Small intestine (tissue), 7 donors: ENCODE data around the gene NSL1. TPM values are rescaled to one million over a fixed set of nuclear protein-coding genes. Genes with fewer than 3 reads are reported as not detected.

ENCODE experiments used
- DNase-seq, 2 donors: peaks; one replicate each; pipeline versions ENCODE4 v3.0.0 to v3.0.0-alpha.2; 2013
- FAIRE-seq: peaks from 2 replicates; lab custom pipeline; 2012; peaks lifted over from hg19 to GRCh38; lab: Jason Lieb, UNC
- H3K27ac ChIP-seq, 3 donors: one replicate each; pipeline ENCODE4 v1.5.1; 2013; ENCODE audit warnings: low read length in 2 of 3, mild to moderate bottlenecking in 2 of 3, control low read depth in 1 of 3, inconsistent platforms in 1 of 3, low read depth in 1 of 3, moderate library complexity in 1 of 3
- H3K27me3 ChIP-seq, 3 donors: one replicate each; pipeline ENCODE4 v1.6.1; 2013; ENCODE audit warnings: low read length in 3 of 3, inconsistent platforms in 1 of 3; ENCODE audit not compliant: control insufficient read depth in 3 of 3, insufficient read depth in 3 of 3
- H3K36me3 ChIP-seq, 3 donors: one replicate each; pipeline ENCODE4 v1.6.1; 2013; ENCODE audit warnings: low read length in 3 of 3, inconsistent platforms in 1 of 3, low read depth in 1 of 3, mild to moderate bottlenecking in 1 of 3, moderate library complexity in 1 of 3; ENCODE audit not compliant: control insufficient read depth in 3 of 3, insufficient read depth in 2 of 3
- H3K4me1 ChIP-seq, 3 donors: one replicate each; pipeline ENCODE4 v1.6.1; 2013; ENCODE audit warnings: low read length in 2 of 3, inconsistent platforms in 1 of 3, low read depth in 1 of 3, mild to moderate bottlenecking in 1 of 3, moderate library complexity in 1 of 3; ENCODE audit not compliant: control insufficient read depth in 3 of 3, insufficient read depth in 2 of 3
- H3K4me3 ChIP-seq, 3 donors: one replicate each; pipeline ENCODE4 v1.5.1; 2013; ENCODE audit warnings: low read length in 3 of 3, control low read depth in 1 of 3, inconsistent platforms in 1 of 3, low read depth in 1 of 3, mild to moderate bottlenecking in 1 of 3, moderate library complexity in 1 of 3
- H3K9me3 ChIP-seq, 2 donors: one replicate each; pipeline ENCODE4 v1.6.1; 2013; ENCODE audit warnings: low read depth in 1 of 2, low read length in 1 of 2; ENCODE audit not compliant: control insufficient read depth in 2 of 2, insufficient read depth in 1 of 2
- WGBS, 3 donors: extraction: QIAGEN DNeasy Blood & Tissue Kit; methylation state at CpG; one replicate each; pipeline ENCODE4 v1.1.7; 2013; 5-methylcytosine and 5-hydroxymethylcytosine counted together
- polyA plus RNA-seq, 4 donors: library from polyadenylated mRNA; stranded (reverse) in 3 of 4; unstranded in 1 of 4; fragments of 200-250 nt in 3 of 4; fragments of 120-200 nt in 1 of 4; gene quantifications; one replicate each; pipeline versions ENCODE4 v1.2.1 to v1.2.3, GENCODE V29; 2013
- donor health status: healthy with polysubstance abuse.
- donor health status: control.
- donor health status: control.
- donor health status: Bipolar disorder and iron deficiency.
- donor health status: healthy.

The NSL1 gene
- polyA plus RNA-seq, 4 donors: 20.6 to 33.3 (median 22.6) TPM

DNA sequence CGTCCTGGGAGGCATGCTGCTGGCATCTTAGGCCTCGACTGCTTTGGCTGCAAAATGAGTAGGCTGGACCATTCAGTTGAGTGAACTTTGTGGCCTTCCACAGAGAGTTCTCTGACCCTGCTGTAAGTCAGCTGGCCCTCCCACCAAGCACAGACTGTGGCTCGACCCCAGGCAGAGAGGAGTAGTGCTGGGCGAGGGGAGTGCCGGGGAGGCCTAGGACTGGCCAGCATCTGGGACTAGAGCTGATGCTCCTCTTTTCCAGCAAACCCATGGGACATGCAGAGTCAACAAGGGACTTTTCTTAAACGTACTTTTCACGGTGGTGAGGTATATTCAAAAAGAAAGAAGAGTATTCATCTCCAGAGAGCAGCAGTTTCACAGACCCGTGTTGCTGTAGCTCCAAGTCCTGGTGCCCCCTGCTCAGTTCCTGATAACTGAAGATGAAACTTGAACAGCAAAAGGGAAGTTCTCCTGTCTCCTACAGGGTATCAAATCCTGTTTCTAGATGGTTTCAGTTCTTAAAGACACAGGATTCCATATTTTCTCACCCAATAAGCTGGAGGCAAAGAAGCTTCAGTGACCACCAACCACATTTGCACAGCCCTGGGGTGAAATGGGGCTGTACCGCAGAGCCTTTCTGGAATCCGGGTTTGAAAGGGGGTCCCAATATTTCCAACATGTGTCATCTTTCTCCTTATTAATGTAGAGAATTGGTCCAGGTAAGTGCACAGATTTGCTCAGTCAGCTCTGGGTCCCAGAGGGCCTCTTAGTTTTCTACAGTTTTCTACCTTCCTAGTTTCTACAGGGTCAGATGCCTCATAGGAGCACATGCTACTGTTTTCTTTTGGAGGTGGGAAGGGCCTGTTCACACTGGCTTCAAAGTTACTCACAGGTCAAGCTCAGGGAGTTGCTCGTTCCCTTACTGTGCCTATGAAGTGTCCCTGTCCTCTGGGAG is 112.8 kb downstream of the NSL1 start:
- DNase-seq (no peak), FAIRE-seq (no peak)
- H3K27ac ChIP-seq: no peak overlapping the region
- H3K4me1 ChIP-seq: peaks cover 0 to 3% (median 0%) of the 10 kb centered on the region in 3 donors
- no peaks in the 10 kb centered on the region for H3K36me3 ChIP-seq
- H3K4me3 ChIP-seq: no peak overlapping the region
- 56 to 69% (median 60%) methylated on average over 11 of the region's 11 CpGs for WGBS, 3 donors
- H3K27me3 ChIP-seq: peaks cover 0 to 8% (median 0%) of the 10 kb centered on the region in 3 donors
- H3K9me3 ChIP-seq: no peaks in the 10 kb centered on the region

- Histone ChIP-seq H3K4me1 (no peaks in the 10 kb centered on the region), H3K27ac (no peak overlapping the region), H3K9me3 (no peaks in the 10 kb centered on the region), H3K4me3 (no peak overlapping the region), H3K27me3 (peaks cover 0 to 4% (median 0%) of the 10 kb centered on the region in 3 donors), H3K36me3 (no peaks in the 10 kb centered on the region)
- WGBS, 3 donors: 71 to 83% (median 78%) methylated on average over 4 of the region's 4 CpGs
- FAIRE-seq: no peak
- no peak for DNase-seq
Observed at GRCh38 chr1:212677573-212677972, 114.0 kb downstream of the NSL1 start.

DNA sequence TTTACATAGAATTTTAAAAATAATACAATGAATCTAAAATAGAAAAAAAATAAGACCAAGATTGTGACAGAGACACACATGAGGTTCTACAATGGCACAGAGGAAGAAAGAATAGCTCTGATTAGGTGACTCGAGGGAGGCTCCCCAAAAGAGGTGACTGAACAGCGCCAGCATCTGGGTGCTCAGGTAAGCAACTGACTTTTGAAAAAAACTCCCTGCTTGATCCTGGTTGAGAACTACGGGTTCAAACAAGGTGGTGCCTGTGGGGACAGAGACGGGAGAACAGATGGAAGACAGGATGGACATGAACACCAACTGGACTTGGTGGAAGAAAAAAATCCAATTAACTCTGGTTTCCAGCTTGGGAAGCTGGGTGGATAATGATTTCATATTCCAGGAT is 114.4 kb downstream of the NSL1 start:
- 69 to 79% (median 76%) methylated on average over 4 of the region's 4 CpGs for WGBS, 3 donors
- H3K27me3 ChIP-seq: peaks cover 0 to 3% (median 0%) of the 10 kb centered on the region in 3 donors
- no peaks in the 10 kb centered on the region for H3K36me3 ChIP-seq
- H3K4me1 ChIP-seq: no peaks in the 10 kb centered on the region
- no peak overlapping the region for H3K27ac ChIP-seq
- no peak overlapping the region for H3K4me3 ChIP-seq
- no peak for DNase-seq
- no peak for FAIRE-seq
- H3K9me3 ChIP-seq: no peaks in the 10 kb centered on the region

Other genes starting within 250 kb of the NSL1 start
- 10 to 100 TPM; 20.8 to 41.2 (median 28.7) TPM for gene ATF3, start 183.0 kb downstream of the NSL1 start, polyA plus RNA-seq
- gene BATF3, start 91.9 kb downstream of the NSL1 start, polyA plus RNA-seq: 1 to 10 TPM in 3 of 4 donors, not detected in 1; 1.5 to 3.8 (median 3.6) TPM
- gene TATDN3, start 117 bp upstream of the NSL1 start, polyA plus RNA-seq: 1 to 10 TPM; 5.6 to 9.9 (median 7.7) TPM
- under 1 TPM in 1 of 4 donors, not detected in 3; 0.19 TPM for gene SPATA45, start 55.9 kb upstream of the NSL1 start, polyA plus RNA-seq
- gene FLVCR1, start 66.5 kb upstream of the NSL1 start, polyA plus RNA-seq: 10 to 100 TPM in 3 of 4 donors, 1 to 10 TPM in 1; 4.4 to 30.1 (median 14.1) TPM
- gene VASH2, start 158.8 kb upstream of the NSL1 start, polyA plus RNA-seq: 1 to 10 TPM in 1 of 4 donors, under 1 TPM in 2, not detected in 1; 0.27 to 3.6 (median 0.30) TPM
- gene ANGEL2, start 224.1 kb upstream of the NSL1 start, polyA plus RNA-seq: 10 to 100 TPM in 2 of 4 donors, 1 to 10 TPM in 2; 5.7 to 32.2 (median 9.9) TPM